HG03520 (cell line): Measurements from ENCODE around the gene CXCR5.

ENCODE experiments used
- ATAC-seq: cut with Tn5 transposase; IDR thresholded peaks from one replicate; pipeline ENCODE4 v1.9.1; 2021; ENCODE audit warnings: mild to moderate bottlenecking, moderate library complexity; ENCODE audit not compliant: unreplicated experiment

The CXCR5 gene

GRCh38 chr11:118876286-118876685, 7.4 kb upstream of the CXCR5 start:
- no peak for ATAC-seq

- ATAC-seq, result no peak
Measured at GRCh38 chr11:118877487-118878162, 6.1 kb upstream of the CXCR5 start.

GRCh38 chr11:118878163-118878563, 5.5 kb upstream of the CXCR5 start:
- ATAC-seq, result no peak

GRCh38 chr11:118881228-118881627, 2.5 kb upstream of the CXCR5 start:
- ATAC-seq, result no peak

GRCh38 chr11:118882491-118882890, 1.2 kb upstream of the CXCR5 start:
- ATAC-seq, result no peak

- ATAC-seq, result no peak
Measured at GRCh38 chr11:118883004-118883367, 706 bp upstream of the CXCR5 start.

GRCh38 chr11:118884875-118885274, 1.2 kb downstream of the CXCR5 start:
- ATAC-seq, result no peak

- ATAC-seq, result no peak
Measured at GRCh38 chr11:118885319-118885718, 1.6 kb downstream of the CXCR5 start.

- no peak for ATAC-seq
Measured at GRCh38 chr11:118885831-118886565, 2.3 kb downstream of the CXCR5 start.

- ATAC-seq, result no peak
Measured at GRCh38 chr11:118886681-118887111, 3.0 kb downstream of the CXCR5 start.

- no peak for ATAC-seq
Measured at GRCh38 chr11:118887206-118887605, 3.5 kb downstream of the CXCR5 start.

GRCh38 chr11:118888398-118888797, 4.7 kb downstream of the CXCR5 start:
- no peak for ATAC-seq

- no peak for ATAC-seq
Measured at GRCh38 chr11:118889797-118890196, 6.1 kb downstream of the CXCR5 start.

- no peak for ATAC-seq
Measured at GRCh38 chr11:118892514-118892913, 8.8 kb downstream of the CXCR5 start.

- ATAC-seq, result no peak
Measured at GRCh38 chr11:118892964-118893363, 9.3 kb downstream of the CXCR5 start.

GRCh38 chr11:118893662-118894061, 10.0 kb downstream of the CXCR5 start:
- ATAC-seq, result no peak

- ATAC-seq, result no peak
Measured at GRCh38 chr11:118894192-118894591, 10.5 kb downstream of the CXCR5 start.

GRCh38 chr11:118895093-118896039, 11.7 kb downstream of the CXCR5 start:
- ATAC-seq, result no peak

- ATAC-seq, result no peak
Measured at GRCh38 chr11:118896472-118896913, 12.8 kb downstream of the CXCR5 start.

GRCh38 chr11:118896921-118897591, 13.4 kb downstream of the CXCR5 start:
- ATAC-seq, result no peak
